Sigmoid colon (tissue), 7 donors: ENCODE results near the gene NAA40. TPM values are rescaled to one million over a fixed set of nuclear protein-coding genes. Genes with fewer than 3 reads are reported as not detected.
"Not testable (repeated sequence)": the region's sequence is repeated elsewhere in the genome, so short reads cannot be mapped to it uniquely, and the experiment has no call there.

Experiments
- DNase-seq: peaks from one replicate; pipeline ENCODE4 v3.0.0-alpha.2; 2019
- H3K27ac ChIP-seq, 4 donors: fragments of 200-600 bp; sonication (generic); one replicate each; pipeline ENCODE4 v1.5.1; 2016 to 2019; ENCODE audit warnings: mild to moderate bottlenecking in 1 of 4
- H3K27me3 ChIP-seq, 3 donors: fragments of 200-600 bp; sonication (generic); one replicate each; pipeline ENCODE4 v1.5.1; 2019; ENCODE audit warnings: mild to moderate bottlenecking in 1 of 3
- H3K36me3 ChIP-seq, 4 donors: fragments of 200-600 bp; sonication (generic); one replicate each; pipeline ENCODE4 v1.5.1; 2016 to 2019
- H3K4me1 ChIP-seq, 4 donors: fragments of 200-600 bp; sonication (generic); one replicate each; pipeline ENCODE4 v1.5.1; 2017 to 2019
- H3K4me3 ChIP-seq, 4 donors: fragments of 200-600 bp; sonication (generic); one replicate each; pipeline ENCODE4 v1.5.1; 2017 to 2019; ENCODE audit warnings: mild to moderate bottlenecking in 2 of 4, moderate library complexity in 1 of 4
- H3K9me3 ChIP-seq, 4 donors: fragments of 200-600 bp in 3 of 4; sonication (generic) in 3 of 4; one replicate each; pipeline versions ENCODE4 v1.5.1 to v1.6.1; 2013 to 2019
- CTCF ChIP-seq, 4 experiments: fragments of 450-650 bp in 3 of 4; fragments of 200-600 bp in 1 of 4; IDR thresholded peaks; one replicate each; pipeline ENCODE4 v1.5.1; 2016 to 2019; ENCODE audit warnings: antibody characterized with exemption in 4 of 4, mild to moderate bottlenecking in 3 of 4, moderate library complexity in 2 of 4
- EP300 ChIP-seq, 4 donors: sonication (generic); formaldehyde crosslinking; IDR thresholded peaks; one replicate each; pipeline ENCODE4 v1.6.1; 2017; ENCODE audit warnings: antibody characterized with exemption in 4 of 4
- POLR2A ChIP-seq, 2 donors: fragments of 450-650 bp; IDR thresholded peaks; one replicate each; pipeline ENCODE4 v1.6.1; 2016; ENCODE audit warnings: antibody characterized with exemption in 2 of 2, mild to moderate bottlenecking in 2 of 2, moderate library complexity in 2 of 2
- POLR2AphosphoS5 ChIP-seq, 4 donors: sonication (generic); formaldehyde crosslinking; IDR thresholded peaks; one replicate each; pipeline ENCODE4 v1.6.1; 2017; ENCODE audit warnings: antibody characterized with exemption in 4 of 4
- WGBS, 2 donors: extraction: QIAGEN DNeasy Blood & Tissue Kit; methylation state at CpG; one replicate each; pipeline ENCODE4 v1.1.7; 2013; 5-methylcytosine and 5-hydroxymethylcytosine counted together
- intact Hi-C: fragments of 100-400 bp; cut with DNase I; formaldehyde crosslinking; loops from one replicate; pipeline ENCODE4 v1.15.1; 2023
- polyA plus RNA-seq, 3 donors: library from polyadenylated mRNA; stranded (reverse); fragments of 200-250 nt; gene quantifications; one replicate each; pipeline ENCODE4 v1.2.3, GENCODE V29; 2013
- total RNA-seq, 4 donors: library from RNA; depleted of rRNA; stranded (reverse); fragments of >200 nt; gene quantifications; one replicate each; pipeline ENCODE4 v1.1.0, GENCODE V29; 2016
- donor health status: healthy with polysubstance abuse.
- donor health status: Bipolar disorder and iron deficiency.
- donor health status: healthy.

Gene NAA40
- total and polyA plus RNA-seq, 7 donors = 5.4 to 22.9 (median 7.4) TPM

GRCh38 chr11:63951779-63952536 is 13.2 kb downstream of the NAA40 start:
- Histone ChIP-seq H3K27me3 (no peaks in the 10 kb centered on the region), H3K36me3 (peaks cover 0 to 61% (median 19%) of the 10 kb centered on the region in 4 donors), H3K27ac (no peak overlapping the region), H3K4me1 (no peaks in the 10 kb centered on the region), H3K4me3 (no peak overlapping the region), H3K9me3 (no peaks in the 10 kb centered on the region)
- no peak for DNase-seq
- WGBS, 2 donors = 71 to 84% methylated on average over 20 of the region's 20 CpGs
- intact Hi-C loops = loop anchor here (2.0 kb wide), 1 partner anchor 19 kb away; no protein-coding TSS in a partner anchor
- TF ChIP-seq POLR2A (IDR thresholded peaks at IDR 0.05) = no peak
- no peak for TF ChIP-seq POLR2AphosphoS5 (IDR thresholded peaks at IDR 0.05)

- no peak overlapping the region for H3K27ac ChIP-seq
- peaks cover 0 to 55% (median 19%) of the 10 kb centered on the region in 4 donors for H3K36me3 ChIP-seq
- no peaks in the 10 kb centered on the region for H3K4me1 ChIP-seq
- no peak for DNase-seq
- TF ChIP-seq POLR2AphosphoS5 (IDR thresholded peaks at IDR 0.05) (no peak), EP300 (IDR thresholded peaks at IDR 0.05) (no peak), POLR2A (IDR thresholded peaks at IDR 0.05) (no peak), CTCF (IDR thresholded peaks at IDR 0.05) (no peak)
- intact Hi-C loops = loop anchor here (2.0 kb wide), 1 partner anchor 18 kb away; no protein-coding TSS in a partner anchor
- H3K27me3 ChIP-seq = no peaks in the 10 kb centered on the region
- H3K9me3 ChIP-seq = no peaks in the 10 kb centered on the region
- 96 to 97% methylated on average over 4 of the region's 4 CpGs for WGBS, 2 donors
- H3K4me3 ChIP-seq = no peak overlapping the region
These were observed 13.8 kb downstream of the NAA40 start for GRCh38 chr11:63952570-63952969.

- no peak for DNase-seq
- WGBS, 2 donors = 55 to 79% methylated on average over 5 of the region's 5 CpGs
- Histone ChIP-seq H3K4me3 (no peak overlapping the region), H3K27me3 (peaks cover 0 to 6% (median 0%) of the 10 kb centered on the region in 3 donors), H3K4me1 (peaks cover 0 to 4% (median 0%) of the 10 kb centered on the region in 4 donors), H3K36me3 (peaks cover 0 to 33% (median 16%) of the 10 kb centered on the region in 4 donors), H3K9me3 (no peaks in the 10 kb centered on the region), H3K27ac (no peak overlapping the region)
- TF ChIP-seq EP300 (IDR thresholded peaks at IDR 0.05) (no peak), POLR2A (IDR thresholded peaks at IDR 0.05) (no peak), POLR2AphosphoS5 (IDR thresholded peaks at IDR 0.05) (no peak), CTCF (IDR thresholded peaks at IDR 0.05) (no peak)
- intact Hi-C loops = no loop called here
These were observed 19.2 kb downstream of the NAA40 start for GRCh38 chr11:63958008-63958407.

GRCh38 chr11:63961608-63962412 is 23.0 kb downstream of the NAA40 start:
- peak; percentile 69 for DNase-seq
- WGBS, 2 donors = 38 to 56% methylated on average over 19 of the region's 19 CpGs
- Histone ChIP-seq H3K9me3 (no peaks in the 10 kb centered on the region), H3K4me3 (no peak overlapping the region), H3K27me3 (peaks cover 0 to 7% (median 0%) of the 10 kb centered on the region in 3 donors), H3K36me3 (no peaks in the 10 kb centered on the region), H3K27ac (no peak overlapping the region), H3K4me1 (peaks cover 0 to 4% (median 0%) of the 10 kb centered on the region in 4 donors)
- TF ChIP-seq POLR2AphosphoS5 (IDR thresholded peaks at IDR 0.05) (no peak), POLR2A (IDR thresholded peaks at IDR 0.05) (no peak), EP300 (IDR thresholded peaks at IDR 0.05) (no peak)
- intact Hi-C loops = no loop called here

- intact Hi-C loops = not testable (repeated sequence)
These were observed 25.1 kb downstream of the NAA40 start for GRCh38 chr11:63963895-63964294.

GRCh38 chr11:63966444-63966843 is 27.6 kb downstream of the NAA40 start:
- Histone ChIP-seq H3K27me3 (peaks cover 0 to 9% (median 0%) of the 10 kb centered on the region in 3 donors), H3K27ac (no peak overlapping the region), H3K4me1 (peaks cover 0 to 3% (median 0%) of the 10 kb centered on the region in 4 donors), H3K4me3 (no peak overlapping the region), H3K36me3 (no peaks in the 10 kb centered on the region), H3K9me3 (no peaks in the 10 kb centered on the region)
- 97 to 100% methylated on average over 1 of the region's 1 CpG for WGBS, 2 donors
- intact Hi-C loops = no loop called here
- DNase-seq = no peak
- TF ChIP-seq CTCF (IDR thresholded peaks at IDR 0.05) (no peak), EP300 (IDR thresholded peaks at IDR 0.05) (no peak), POLR2AphosphoS5 (IDR thresholded peaks at IDR 0.05) (no peak), POLR2A (IDR thresholded peaks at IDR 0.05) (no peak)

More at GRCh38 chr11:63963895-63964294, 25.1 kb downstream of the NAA40 start:
- not testable (repeated sequence) for H3K4me1 ChIP-seq, DNase-seq, H3K9me3 ChIP-seq, H3K4me3 ChIP-seq, H3K36me3 ChIP-seq, H3K27ac ChIP-seq, H3K27me3 ChIP-seq
- 94 to 95% methylated on average over 4 of the region's 4 CpGs for WGBS, 2 donors
